ENCODE measurements around the gene RBSN.
"Not testable (repeated sequence)": the region's sequence is repeated elsewhere in the genome, so short reads cannot be mapped to it uniquely, and the experiment has no call there.

The RBSN gene

DNA sequence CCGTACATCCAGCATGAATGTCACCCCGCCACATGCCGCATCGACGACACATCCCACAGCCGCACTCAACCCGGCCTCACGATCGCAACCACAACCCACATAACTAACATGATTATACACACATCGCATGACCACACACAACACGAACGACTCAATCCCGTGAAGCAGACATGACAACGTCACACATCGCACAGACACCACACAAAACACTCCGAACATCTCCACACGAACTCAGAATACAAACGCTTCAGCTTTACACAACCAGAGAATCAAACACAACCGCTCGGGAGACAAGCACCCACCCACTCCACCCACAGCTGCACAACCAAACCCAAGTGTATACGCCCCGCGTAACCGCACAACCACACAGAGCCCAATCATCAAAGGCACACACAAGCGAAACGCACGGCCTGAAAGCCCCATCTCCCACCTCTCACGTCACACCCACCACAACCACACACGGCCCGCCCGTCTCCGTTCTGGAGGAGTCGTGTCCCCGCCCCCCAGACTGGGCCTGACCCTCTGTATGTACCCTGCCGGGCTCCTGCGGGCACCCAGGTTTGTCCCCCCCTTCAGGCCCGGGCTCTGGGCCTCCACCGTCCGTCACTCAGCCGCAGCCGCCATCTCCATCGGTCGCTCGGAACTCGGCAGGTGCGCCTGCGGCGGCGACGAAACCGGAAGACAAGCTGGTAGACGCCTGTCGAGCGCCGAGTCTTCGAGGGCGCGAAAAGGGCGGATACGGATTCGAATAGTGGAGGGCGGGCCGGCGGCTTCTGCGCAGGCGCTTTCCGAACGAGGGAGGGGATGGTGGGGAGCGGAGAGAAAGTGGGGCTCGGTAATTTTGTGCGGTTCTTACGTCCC, at the start of gene RBSN:
Gene RBSN, minus strand, starts transcription at position 646 of the 861 bp plus-strand sequence. CDS start 3,028 bp downstream, outside the sequence.
- DNase-seq, result peak; percentile 97

DNA sequence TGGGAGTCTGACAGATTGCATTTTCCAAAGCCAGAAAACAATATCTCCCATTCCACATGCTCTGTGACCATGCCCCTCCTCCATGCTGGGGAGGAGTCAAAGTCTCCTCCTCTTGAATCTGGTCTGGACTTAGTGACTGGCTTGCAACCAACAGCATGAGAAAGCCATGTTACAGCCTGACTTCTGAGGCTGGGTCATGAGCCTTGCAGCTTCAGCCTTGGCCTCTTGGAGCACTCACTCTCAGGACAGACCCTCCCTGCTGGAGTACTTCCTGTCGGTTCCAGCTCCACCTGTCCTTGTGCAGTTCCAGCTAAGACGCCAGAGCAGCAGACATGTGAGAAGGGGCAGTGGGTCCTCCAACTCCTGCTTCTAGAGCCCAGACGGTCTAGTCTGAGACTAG, 49.7 kb upstream of the RBSN start:
- DNase-seq, result no peak

DNA sequence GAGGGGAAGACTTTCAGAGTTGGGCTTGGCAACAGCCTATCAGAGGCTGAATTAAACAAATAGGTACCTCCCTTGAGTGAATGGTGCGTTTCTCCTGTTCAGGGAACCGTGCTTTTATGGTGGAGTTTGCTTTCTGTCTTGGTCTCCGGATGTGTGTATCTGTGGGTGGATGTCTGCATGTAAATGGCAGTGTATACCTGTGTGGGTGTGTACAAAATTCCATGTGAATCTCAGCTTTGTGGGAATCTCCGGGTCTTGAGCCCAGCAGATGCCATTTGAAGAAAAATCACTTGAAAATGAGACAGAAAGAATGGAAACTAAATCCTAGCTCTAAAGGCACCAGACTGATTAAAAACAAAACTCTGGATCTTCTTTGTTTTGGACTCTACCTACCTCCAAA, 37.9 kb upstream of the RBSN start:
- DNase-seq, result not testable (repeated sequence)

DNA sequence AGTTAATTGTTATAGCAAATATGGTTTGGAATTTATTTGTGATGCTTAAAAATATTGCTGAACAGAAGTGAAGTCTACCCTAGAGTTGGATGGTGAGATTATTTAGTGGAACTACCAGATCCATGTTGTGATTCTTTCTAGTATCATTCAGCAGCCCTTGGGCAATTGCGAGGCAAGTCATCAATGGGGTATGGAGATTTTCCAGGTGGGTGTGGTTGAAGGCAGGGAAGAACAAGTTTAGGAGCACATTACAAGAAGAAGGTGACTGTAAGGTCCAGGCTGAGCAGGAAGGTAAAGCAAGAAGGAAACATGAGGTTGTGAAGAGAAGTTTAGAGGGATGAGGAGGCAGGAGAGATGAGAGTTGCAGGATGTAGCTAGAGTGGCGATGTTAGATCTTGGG, 36.0 kb upstream of the RBSN start:
- not testable (repeated sequence) for DNase-seq

DNA sequence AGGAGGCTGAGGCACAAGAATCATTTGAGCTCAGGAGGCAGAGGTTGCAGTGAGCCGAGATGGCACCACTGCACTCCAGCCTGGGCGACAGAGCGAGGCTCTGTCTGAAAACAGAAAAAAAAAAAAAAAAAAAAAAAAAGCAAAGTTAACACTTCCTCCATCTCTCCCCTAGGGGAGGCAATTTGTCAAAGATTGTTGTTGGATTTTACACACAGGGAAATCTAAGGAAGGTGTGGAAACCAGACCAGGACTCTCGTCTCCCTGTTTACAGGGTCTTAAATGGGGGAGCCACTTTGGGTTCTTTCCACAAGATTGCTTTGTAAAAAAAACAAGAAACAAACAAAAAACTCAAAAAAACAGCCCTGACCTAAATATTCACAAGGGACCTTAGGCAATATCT, 29.5 kb upstream of the RBSN start:
- not testable (repeated sequence) for DNase-seq

DNA sequence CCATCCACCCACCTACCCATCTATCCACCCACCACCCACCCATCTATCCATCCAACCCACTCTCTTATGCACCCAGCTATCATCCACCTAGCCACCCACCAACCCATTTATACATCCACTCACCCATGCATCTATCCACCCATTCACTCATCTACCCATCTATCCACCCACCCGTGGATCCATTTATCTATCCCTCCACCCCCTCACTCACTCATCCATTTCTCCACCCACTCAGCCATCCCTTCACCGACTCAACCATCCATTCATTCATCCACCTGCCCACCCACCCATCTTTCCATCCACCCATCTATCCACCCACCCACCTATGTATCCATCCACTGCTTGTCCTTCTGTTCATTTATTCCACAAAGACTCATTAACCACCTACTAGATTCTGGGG, 28.0 kb upstream of the RBSN start:
- DNase-seq, result not testable (repeated sequence)

DNA sequence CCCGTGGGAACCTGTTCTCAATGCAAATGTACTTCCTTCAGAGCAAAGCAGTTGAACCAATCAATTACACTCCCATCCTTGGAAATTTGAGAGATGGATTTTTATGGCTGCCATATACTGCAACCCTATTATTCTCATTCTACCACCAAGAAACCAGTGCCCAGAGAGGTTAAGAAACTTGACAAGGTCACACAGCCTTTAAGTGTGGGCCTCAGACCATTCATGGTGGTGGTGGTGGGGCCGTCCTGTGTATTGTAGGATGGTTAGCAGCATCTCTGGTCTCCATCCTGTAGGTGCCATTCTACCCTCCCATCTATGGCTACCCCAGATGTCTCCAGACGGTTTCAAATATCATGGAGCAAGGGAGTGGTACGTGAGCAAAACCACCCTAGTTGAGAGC, 23.4 kb upstream of the RBSN start:
- DNase-seq, result no peak

DNA sequence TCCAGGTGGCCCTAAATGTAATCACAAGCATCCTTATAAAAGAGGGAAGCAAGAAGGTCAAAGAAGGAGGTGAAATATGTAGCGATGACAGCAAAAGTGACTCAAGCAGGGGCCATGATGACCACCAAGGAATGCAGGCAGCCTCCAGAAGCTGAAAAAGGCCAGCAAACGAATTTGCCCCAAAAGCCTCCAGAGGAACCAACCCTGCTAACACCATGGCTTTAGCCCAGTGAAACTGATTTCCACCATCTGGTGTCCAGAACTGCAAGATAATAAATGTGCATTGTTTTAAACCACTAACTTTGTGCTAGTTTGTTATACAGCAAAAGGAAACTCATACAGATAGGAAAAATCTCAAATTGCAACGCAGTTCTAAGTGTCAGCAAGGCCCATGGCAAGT, 23.0 kb upstream of the RBSN start:
- DNase-seq, result no peak

DNA sequence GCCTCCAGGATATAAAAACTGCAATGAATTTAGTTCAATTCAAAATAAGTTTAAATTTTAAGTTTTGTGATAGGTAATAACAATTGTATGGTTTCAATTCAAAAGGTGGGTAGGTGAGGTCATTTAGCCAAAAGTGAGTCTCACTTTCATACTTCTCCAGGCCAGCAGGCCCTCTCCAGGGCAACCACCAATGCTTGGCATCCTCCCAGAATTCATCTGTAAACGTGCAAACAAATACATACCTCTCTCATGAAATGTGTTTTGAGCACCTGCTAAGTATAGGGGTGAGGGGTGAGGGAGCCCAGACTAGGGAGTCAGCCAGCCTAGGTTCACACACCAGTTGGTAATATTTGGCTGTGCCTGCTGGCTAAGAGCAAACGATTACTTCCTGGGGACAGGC, 22.0 kb upstream of the RBSN start:
- DNase-seq, result no peak

DNA sequence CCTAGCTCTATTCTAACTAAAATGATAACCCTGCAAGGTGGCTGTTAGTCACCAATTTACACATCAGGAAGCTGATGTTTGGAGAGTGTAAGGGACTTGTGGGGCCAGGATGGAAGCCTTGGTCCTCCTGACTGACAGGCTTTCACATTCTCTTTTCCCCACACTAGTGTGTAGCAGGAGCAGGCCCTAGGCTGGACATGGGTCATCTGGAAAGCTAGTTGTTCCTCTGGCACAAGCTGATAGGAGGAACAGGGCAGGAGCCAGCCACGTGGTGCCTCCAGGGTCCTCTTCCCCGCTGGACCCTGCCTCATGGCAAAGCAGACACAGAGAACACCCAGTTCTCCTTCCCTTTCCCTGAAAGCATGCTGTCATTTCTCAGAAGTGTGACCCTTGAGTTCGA, 18.1 kb upstream of the RBSN start:
- no peak for DNase-seq

DNA sequence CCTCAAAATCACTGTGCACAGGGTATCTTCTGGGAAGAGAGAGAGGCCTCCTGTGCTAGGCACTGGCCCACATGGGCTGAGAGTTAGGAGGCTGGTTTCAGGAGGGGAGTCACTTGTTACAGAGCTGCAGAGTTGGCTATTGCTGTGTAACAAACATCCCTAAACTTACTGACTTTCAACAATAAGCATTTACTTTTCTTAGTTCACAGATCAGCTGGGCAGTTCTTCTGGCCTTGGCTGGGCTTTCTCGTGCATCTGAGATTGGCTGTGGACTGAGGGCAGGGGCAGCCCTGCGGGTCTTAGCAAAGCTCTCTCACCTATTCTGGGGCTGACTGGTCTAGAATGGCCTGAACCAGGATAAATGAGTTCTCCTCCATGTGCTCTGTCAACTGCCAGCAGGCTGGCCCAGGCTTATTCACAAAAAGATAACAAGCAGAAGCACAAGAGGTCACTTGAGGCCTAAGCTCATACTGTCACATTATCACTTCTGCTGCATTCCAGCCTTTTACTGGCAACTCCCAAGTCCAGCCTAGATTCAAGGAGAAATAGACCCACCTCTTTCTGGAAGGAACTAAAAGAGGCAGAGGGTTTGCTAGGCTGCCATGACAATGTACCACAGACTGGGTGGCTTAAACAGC, 17.2 kb upstream of the RBSN start:
- DNase-seq, result no peak

DNA sequence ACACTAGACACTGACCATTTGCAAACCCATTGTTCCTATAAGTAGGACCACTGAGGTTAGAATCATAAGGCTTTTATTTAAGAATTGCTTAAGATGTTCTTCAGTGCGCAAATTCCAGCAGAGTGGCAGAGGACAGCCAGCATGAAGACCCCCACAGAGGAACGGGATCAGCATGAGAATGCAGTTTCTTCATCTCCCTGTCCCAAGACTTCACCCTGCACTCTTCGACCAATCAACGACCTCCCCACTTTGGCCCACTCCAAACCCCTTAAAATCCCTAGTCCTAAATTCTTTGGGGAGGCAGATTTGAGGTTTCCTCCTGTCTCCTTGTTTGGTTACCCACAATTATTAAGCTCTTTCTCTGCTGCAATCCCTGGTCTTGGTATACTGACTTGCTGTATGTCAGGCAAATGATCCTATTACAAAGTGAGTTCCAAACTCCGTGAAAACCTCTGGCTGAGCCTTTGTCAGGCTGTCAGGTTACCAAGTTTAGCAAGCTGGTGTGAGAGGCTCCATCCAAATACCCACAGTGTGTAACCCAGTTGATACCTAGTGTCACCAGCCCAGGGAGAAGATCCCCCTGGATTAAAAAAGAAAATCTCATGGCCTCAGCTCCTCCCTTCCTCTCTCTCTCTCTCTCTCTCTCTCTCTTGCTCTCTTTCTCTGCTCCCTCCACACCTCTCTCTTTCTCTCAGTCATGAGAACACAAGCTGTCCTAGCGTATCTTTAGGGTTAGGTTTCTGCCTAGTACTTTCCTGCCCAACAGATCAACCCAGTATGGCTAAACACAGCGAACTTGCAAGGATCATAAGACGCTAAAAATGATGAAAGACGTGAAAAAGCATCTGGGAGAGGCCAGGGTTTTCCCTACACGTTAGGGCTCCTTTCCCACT, 15.8 kb upstream of the RBSN start:
- no peak for DNase-seq

DNA sequence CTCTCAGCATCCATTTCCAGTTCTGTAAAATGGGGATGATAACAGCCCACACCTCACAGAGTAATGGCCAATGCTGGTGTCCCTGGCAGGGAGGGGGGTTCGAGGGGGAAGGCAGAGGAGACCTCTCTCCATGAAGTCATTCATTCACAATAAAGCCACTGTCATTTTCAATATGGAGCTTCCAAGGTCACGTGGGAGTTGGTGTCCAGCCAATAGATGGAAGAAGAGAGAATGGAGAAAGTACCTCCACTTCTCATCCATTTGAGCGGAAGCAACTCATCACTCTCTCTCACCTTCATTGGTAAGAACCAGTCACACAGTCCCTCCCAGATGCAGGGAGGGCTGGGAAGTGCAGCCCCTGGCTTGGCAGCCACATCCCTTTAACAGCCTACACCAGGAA, 14.9 kb upstream of the RBSN start:
- no peak for DNase-seq

DNA sequence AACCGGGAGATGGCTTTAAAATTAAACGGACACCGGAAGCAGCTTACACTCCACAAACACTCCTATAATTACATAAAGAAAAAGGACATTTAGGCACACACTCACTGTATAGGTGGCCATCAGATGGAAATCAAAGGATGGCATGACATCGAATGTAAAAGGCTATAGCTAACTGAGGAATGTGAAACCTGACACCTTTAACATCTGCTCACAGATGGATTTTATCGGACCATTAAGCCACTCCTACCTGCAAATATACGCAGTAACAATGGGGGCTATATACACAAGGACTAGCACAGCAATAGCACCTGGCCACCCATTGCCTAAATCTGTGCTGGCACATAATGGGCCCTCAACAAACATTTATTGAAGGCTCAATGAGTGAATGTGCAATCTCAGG, 14.5 kb upstream of the RBSN start:
- no peak for DNase-seq

DNA sequence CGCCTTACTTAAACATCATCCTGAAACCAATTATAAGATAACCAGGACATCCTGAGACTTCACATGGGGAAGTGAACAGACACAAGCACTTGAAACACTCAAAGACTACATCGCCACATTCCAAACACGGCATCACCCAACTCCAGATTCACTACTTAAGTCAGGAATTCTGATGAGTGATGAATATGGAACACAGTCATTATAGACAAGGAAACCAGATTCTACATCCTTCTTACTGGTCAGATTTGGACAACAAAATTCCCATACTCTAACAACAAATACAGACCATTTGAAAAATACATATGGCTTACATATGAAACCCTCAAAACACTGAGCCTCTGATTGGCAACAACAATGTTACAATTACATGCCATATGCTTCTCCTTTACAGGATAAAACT, 13.1 kb upstream of the RBSN start:
- no peak for DNase-seq

DNA sequence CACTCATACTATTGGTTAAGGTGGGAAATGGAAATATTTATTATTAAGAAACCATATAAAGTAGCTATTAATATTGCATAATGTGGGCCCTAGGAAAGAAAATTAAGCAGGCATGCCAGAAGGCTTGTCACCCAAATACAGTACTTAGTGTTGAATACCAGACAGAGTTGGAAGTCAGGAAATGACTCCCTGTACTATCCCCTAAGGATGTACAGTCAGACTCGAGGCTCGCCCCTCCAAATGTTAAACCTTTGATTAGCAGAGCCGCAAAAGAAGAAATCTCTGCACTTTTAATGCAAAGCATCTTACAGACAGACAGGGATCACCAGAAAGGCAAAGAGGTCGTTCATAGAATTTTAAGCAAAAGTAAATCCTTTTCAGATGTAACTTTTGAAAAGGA, 11.3 kb upstream of the RBSN start:
- no peak for DNase-seq

DNA sequence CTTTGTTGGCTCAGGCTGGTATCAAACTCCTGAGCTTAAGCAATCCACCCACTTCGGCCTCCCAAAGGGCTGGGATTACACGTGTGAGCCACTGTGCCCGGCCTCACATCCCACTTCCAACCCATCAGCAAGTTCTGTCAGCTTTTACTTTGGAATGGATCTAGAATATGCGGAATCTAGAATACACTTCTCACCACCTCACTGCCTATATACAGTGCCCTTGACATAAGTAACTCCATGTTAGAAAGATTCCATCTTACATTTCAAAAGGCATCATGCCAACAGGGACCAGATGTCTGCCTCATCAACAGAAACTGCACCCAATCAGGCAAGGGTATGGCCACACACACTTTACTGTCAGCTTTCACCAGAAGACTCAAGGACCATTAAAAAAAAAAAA, 9.9 kb upstream of the RBSN start:
- DNase-seq, result no peak

DNA sequence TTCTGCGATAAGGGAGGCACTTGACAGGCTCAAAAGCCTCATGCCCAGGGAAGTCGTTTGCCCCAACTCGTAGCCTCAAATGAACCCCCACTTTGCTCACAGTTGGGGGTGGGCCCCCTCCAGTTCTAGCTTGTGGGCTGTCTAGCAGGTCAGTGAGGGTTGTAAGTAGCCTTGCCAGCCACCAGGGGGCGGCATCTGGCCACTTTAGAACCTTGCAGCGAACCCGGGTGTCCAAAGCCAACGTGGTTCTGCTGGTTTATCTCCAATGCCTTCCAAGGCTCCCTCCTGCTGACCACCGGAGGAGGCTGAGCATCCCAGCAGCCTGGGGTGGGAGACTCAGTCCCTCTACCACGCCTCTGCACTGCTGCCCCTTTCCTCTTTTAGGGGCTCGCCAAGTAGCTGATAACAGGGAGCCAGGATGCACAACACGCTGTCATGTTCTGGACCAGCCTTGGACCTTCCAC, 9.2 kb upstream of the RBSN start:
- peak; percentile 67 for DNase-seq

DNA sequence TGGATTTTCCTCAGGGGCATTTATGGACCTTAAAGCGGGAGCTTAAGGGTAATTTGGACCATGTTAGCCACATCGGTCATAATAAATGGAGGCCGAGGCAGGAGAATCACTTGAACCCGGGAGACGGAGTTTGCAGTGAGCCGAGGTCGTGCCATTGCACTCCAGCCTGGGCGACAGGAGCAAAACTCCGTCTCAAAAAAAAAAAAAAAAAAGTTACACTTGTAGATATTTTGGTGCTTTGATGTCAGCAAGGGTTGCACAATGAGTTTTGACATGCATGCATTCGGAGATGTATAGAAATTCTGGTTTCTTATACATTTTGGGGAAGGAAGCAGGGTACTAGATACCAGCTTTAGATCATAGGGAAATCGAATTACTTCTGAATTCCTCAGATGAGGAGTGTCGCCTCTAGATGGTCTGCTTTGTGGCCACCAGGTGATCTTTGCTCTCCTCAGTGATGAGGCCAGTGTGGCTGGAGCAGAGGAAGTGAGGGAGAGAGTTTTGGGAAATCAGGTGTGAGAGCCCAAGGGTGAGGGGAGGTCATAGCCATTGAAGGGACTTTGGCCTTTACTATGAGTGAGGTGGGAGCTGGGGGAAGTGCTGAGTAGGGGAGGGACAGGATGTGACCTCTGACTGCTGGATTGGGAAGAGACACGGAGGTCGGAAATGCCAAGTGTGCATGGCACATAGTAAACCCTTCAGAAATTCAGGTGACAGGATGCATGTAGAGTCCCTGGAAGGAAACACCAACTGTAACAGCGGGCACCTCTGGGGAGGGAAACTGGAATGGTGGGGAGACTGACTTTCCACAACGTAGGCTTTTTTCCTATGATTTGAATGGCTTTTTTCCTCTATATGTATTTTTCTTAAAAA, 8.4 kb upstream of the RBSN start:
- no peak for DNase-seq

DNA sequence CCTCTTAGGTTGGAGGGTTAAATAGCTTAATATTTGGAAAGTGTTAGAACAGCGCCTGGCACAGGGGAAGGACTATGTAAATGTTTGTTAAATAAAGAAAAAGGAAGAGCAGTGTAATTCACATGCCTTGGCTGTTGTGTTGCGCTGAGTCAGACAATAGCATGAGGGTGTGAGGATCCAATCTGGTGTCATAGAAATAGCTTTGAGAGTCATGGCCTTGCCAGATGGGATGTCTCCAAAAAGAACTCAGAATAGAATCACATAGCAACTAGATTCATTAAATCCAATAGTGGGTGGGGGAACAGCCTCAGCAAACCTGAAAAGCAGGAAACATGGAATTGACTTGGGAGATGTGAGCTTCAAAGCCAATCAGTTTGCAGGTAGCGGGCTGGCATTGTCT, 3.9 kb upstream of the RBSN start:
- no peak for DNase-seq

DNA sequence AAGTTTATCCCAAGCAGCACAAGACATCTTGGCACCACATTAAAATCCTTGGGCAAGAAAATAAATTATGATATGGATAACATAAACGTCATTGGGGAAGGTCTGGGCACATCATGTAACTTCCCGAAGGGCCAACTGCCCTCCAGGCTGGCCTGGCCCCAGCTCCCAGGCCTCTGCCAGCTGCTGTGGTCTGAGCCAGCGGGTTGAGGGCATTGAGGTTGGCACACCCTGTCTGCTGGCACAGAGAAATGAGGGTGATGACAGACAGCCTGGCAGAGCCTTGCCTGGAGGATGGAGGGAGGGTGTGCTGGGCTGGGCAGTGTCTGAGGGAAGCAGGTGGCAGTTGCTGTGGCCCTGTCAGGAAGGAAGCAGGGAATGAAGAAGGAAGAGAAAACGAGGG, 3.3 kb upstream of the RBSN start:
- DNase-seq, result no peak

DNA sequence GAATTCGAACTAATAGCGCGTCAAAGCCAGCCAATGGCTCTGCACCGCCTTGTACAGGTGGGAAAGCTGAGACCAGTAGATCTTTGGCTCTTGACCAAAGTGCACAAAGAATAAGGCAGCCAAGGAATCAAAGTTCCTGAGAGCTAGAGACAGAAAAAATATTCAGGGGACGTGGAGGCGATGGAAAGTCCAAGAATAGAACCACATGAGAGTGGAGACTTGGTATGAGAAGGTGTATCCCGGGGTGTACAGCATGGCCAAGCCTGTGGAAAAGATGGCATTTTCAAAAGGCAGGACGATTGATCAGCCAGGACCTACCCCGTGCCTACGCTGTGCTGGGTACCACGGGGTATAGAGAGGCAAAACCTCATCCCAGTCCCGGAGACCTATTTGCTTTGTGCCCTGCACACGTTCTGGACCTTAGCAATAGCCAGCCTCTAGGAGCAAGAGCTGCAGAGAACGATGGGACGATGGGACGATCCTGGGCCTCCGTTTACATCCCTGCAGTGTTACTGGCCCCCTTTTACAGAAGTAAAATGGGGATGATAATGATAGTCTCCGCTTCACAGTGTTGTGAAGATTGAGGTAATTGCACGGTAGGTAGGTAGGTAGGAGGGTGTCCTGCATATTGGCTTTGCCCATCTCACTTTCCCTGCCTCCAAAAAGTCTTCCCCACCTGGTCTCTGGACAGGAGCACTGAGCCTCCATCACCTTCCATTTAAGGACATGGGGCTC, 583 bp upstream of the RBSN start:
- DNase-seq, result no peak
